HG03442 (cell line): ENCODE results near the gene SHMT1.
"Not testable (repeated sequence)": the region's sequence is repeated elsewhere in the genome, so short reads cannot be mapped to it uniquely, and the experiment has no call there.

Experiments
- ATAC-seq: cut with Tn5 transposase; IDR thresholded peaks from one replicate; pipeline ENCODE4 v1.9.1; 2021; ENCODE audit warnings: mild to moderate bottlenecking, moderate library complexity; ENCODE audit not compliant: unreplicated experiment

The SHMT1 gene

GRCh38 chr17:18298061-18298460 is 65.3 kb downstream of the SHMT1 start:
- not testable (repeated sequence) for ATAC-seq

- no peak for ATAC-seq
Observed at GRCh38 chr17:18291718-18292540, 71.4 kb downstream of the SHMT1 start.

- ATAC-seq: no peak
Observed at GRCh38 chr17:18285296-18285695, 78.1 kb downstream of the SHMT1 start.

DNA sequence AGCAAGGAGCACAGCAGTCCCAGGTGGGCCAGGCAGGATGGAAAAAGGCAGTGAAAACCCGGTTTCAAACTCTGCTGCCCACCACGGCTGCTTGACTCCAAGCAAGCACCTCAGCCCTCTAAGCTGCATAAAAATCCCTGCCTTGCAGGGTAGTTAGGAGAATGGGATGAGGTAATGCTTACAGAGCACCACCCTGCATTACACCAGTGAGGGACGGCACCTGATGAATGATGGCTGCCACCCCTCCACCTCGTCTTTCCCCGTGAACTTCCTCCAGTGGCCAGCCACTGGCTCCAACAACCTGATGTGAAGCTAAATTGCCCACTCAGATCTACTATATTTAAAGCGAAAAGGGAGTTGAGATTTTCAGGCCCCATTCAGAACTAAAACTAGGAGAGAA is 81.6 kb downstream of the SHMT1 start:
- ATAC-seq: no peak

DNA sequence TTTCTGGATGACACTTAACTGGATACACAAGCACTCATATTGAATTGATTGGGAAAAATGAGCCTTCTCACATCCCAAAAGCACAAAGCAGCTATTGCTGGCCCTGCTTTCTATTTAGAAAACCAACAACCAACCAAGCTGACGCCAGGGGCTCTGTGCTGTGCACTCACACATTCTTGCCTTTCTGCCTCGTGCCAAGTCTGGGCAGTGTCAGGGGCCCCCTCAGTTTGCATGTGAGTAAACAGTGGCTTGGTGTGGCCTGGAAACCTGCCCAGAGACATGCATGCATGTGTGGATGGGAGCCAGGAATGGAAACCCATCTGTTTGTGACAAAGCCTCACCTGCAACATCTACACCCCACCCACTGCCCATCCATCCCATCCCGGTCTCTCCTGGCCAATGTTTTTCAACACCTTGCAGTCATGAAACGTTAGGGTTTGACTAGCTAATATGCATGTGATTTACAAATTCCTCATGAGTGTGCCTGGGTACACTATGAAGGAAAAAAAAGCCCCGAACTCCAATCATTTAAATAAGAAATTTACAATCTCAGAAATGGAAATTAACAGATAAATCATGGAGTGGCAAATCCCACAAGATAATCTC is 82.5 kb downstream of the SHMT1 start:
- no peak for ATAC-seq

GRCh38 chr17:18280249-18280648 is 83.1 kb downstream of the SHMT1 start:
- no peak for ATAC-seq

- no peak for ATAC-seq
Observed at GRCh38 chr17:18278867-18279266, 84.5 kb downstream of the SHMT1 start.
